Upper lobe of left lung (tissue), 6 donors: Measurements from ENCODE around the gene CEP78. TPM values are rescaled to one million over a fixed set of nuclear protein-coding genes. Genes with fewer than 3 reads are reported as not detected.
A peak's percentile ranks its signal among the peaks of the same experiment; 100 is the strongest.
"Not testable (repeated sequence)": the region's sequence is repeated elsewhere in the genome, so short reads cannot be mapped to it uniquely, and the experiment has no call there.

Experiments
- ATAC-seq, 2 donors: fragments of 200-7000 bp; cut with Tn5 transposase; one replicate each; pipeline ENCODE4 v1.9.1; 2022; ENCODE audit warnings: mild to moderate bottlenecking in 2 of 2, moderate library complexity in 2 of 2; ENCODE audit not compliant: low FRiP score in 2 of 2
- DNase-seq, 2 donors: peaks; one replicate each; pipeline ENCODE4 v3.0.0-alpha.2; 2019 to 2020
- H3K27ac ChIP-seq, 4 donors: fragments of 200-600 bp; sonication (generic); one replicate each; pipeline ENCODE4 v1.5.1; 2016 to 2019
- H3K27me3 ChIP-seq, 4 donors: fragments of 200-600 bp; sonication (generic); one replicate each; pipeline ENCODE4 v1.5.1; 2017 to 2019
- H3K36me3 ChIP-seq, 4 donors: fragments of 200-600 bp; sonication (generic); one replicate each; pipeline ENCODE4 v1.5.1; 2016 to 2019
- H3K4me1 ChIP-seq, 4 donors: fragments of 200-600 bp; sonication (generic); one replicate each; pipeline ENCODE4 v1.5.1; 2018 to 2019
- H3K4me3 ChIP-seq, 4 donors: fragments of 200-600 bp; sonication (generic); one replicate each; pipeline ENCODE4 v1.5.1; 2017 to 2019; ENCODE audit warnings: mild to moderate bottlenecking in 2 of 4, moderate library complexity in 1 of 4
- H3K9me3 ChIP-seq, 4 donors: fragments of 200-600 bp; sonication (generic); one replicate each; pipeline ENCODE4 v1.5.1; 2018 to 2019
- EP300 ChIP-seq, 4 donors: sonication (generic); formaldehyde crosslinking; IDR thresholded peaks; one replicate each; pipeline ENCODE4 v1.5.1; 2017; ENCODE audit warnings: antibody characterized with exemption in 4 of 4, control low read depth in 2 of 4
- POLR2A ChIP-seq, 4 donors: fragments of 450-650 bp; IDR thresholded peaks; one replicate each; pipeline ENCODE4 v1.5.1; 2016 to 2017; ENCODE audit warnings: antibody characterized with exemption in 4 of 4, mild to moderate bottlenecking in 2 of 4
- POLR2AphosphoS5 ChIP-seq, 2 donors: sonication (generic); formaldehyde crosslinking; IDR thresholded peaks; one replicate each; pipeline ENCODE4 v1.5.1; 2017; ENCODE audit warnings: antibody characterized with exemption in 2 of 2
- WGBS, 2 donors: methylation state at CpG; one replicate each; pipeline ENCODE4 v1.1.5; 2017 to 2018; 5-methylcytosine and 5-hydroxymethylcytosine counted together
- total RNA-seq, 6 donors: library from RNA; depleted of rRNA in 4 of 6; stranded (reverse); fragments of >200 nt in 4 of 6; gene quantifications; one replicate each; pipeline versions ENCODE4 v1.1.0 to v1.2.1, GENCODE V29; 2016 to 2021
- TF ChIP-seq, protein P1 (sequence below), 6 experiments: fragments of 450-650 bp in 4 of 6; fragments of 200-600 bp in 2 of 6; sonication (generic) in 2 of 6; IDR thresholded peaks; one replicate each; pipeline ENCODE4 v1.5.1; 2016 to 2019; ENCODE audit warnings: antibody characterized with exemption in 6 of 6
- donor health status: DM: no; HTN: no; CAD: no; lungs with moderate emphysema.
- donor health status: DM: no; HTN: yes; CAD: no; lungs with severe emphysema.

The CEP78 gene
- total RNA-seq, 6 donors from 2014 or later = 7.3 to 26.4 (median 11.9) TPM

DNA sequence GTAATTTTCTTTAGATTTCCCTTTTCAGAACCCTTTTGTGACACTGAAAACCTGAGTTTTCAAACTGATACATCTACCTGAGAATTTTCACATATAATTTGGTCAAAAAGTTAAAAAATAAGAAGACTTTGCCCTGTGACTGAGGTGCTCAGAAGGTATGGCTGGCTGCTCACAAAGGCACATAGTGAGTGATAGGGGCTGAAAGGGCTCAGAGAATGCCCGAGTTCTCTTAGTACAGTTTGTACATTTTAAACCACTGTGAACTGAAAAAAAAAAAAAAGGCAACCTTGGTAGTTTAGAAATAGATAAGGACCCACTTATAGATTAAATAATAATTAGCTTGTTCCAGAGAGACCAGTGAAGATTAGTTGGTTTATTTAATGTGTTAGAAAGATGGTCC lies 42.9 kb downstream of the CEP78 start:
- Histone ChIP-seq H3K9me3 (no peaks in the 10 kb centered on the region), H3K27me3 (no peaks in the 10 kb centered on the region), H3K4me1 (peaks cover 0 to 18% (median 10%) of the 10 kb centered on the region in 4 donors), H3K36me3 (no peaks in the 10 kb centered on the region), H3K4me3 (no peak overlapping the region), H3K27ac (no peak overlapping the region)
- 55 to 66% methylated on average over 1 of the region's 1 CpG for WGBS, 2 donors
- no peak for DNase-seq
- ATAC-seq = peak in 1 of 2 donors; percentile 61
- no peak for TF ChIP-seq EP300 (IDR thresholded peaks at IDR 0.05)
- TF ChIP-seq POLR2A (IDR thresholded peaks at IDR 0.05) = no peak
- TF ChIP-seq POLR2AphosphoS5 (IDR thresholded peaks at IDR 0.05) = no peak
- TF ChIP-seq, protein P1, sequence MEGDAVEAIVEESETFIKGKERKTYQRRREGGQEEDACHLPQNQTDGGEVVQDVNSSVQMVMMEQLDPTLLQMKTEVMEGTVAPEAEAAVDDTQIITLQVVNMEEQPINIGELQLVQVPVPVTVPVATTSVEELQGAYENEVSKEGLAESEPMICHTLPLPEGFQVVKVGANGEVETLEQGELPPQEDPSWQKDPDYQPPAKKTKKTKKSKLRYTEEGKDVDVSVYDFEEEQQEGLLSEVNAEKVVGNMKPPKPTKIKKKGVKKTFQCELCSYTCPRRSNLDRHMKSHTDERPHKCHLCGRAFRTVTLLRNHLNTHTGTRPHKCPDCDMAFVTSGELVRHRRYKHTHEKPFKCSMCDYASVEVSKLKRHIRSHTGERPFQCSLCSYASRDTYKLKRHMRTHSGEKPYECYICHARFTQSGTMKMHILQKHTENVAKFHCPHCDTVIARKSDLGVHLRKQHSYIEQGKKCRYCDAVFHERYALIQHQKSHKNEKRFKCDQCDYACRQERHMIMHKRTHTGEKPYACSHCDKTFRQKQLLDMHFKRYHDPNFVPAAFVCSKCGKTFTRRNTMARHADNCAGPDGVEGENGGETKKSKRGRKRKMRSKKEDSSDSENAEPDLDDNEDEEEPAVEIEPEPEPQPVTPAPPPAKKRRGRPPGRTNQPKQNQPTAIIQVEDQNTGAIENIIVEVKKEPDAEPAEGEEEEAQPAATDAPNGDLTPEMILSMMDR (IDR thresholded peaks at IDR 0.05) = no peak

DNA sequence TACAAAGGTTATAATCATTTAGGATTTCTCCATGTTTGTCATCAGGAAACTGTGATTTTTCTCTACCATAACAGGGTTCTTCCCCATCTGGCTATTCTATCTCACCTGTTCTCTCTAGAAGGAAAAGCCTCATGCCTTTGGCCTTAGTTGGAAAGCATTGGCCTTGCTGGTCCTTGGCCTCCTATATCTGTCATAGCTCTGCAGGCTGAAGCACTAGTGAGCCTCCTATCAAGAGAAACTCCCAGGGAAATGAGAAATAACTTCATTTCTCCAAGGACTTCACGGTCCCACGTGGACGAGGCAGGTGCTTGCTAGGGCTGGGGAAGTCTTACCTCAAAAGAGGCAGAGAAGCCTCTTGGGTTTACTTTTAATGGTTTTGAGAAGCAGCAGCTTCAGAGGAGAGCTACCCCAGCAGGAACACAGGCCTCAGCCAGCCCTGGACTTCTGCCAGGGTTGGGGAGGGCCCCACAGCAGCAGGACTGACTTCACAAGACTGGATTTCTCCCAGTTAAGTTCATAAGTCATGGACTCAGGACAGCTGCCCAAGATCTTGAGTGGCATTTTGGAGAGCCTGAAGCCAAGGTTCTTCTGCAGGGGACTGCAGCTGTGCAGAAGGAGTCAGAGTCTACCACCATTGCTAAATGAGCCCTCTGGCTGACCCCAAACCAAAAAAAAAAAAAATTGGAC lies 45.2 kb downstream of the CEP78 start:
- peak in 1 of 2 donors; percentile 82 for DNase-seq
- 34 to 69% methylated on average over 3 of the region's 3 CpGs for WGBS, 2 donors
- Histone ChIP-seq H3K27me3 (no peaks in the 10 kb centered on the region), H3K27ac (no peak overlapping the region), H3K4me1 (peaks cover 0 to 18% (median 10%) of the 10 kb centered on the region in 4 donors), H3K4me3 (no peak overlapping the region), H3K36me3 (no peaks in the 10 kb centered on the region), H3K9me3 (no peaks in the 10 kb centered on the region)
- TF ChIP-seq POLR2A (IDR thresholded peaks at IDR 0.05) (no peak), EP300 (IDR thresholded peaks at IDR 0.05) (no peak), POLR2AphosphoS5 (IDR thresholded peaks at IDR 0.05) (no peak)
- TF ChIP-seq, protein P1 (IDR thresholded peaks at IDR 0.05) = no peak
- ATAC-seq = peak; percentile 49 to 77

DNA sequence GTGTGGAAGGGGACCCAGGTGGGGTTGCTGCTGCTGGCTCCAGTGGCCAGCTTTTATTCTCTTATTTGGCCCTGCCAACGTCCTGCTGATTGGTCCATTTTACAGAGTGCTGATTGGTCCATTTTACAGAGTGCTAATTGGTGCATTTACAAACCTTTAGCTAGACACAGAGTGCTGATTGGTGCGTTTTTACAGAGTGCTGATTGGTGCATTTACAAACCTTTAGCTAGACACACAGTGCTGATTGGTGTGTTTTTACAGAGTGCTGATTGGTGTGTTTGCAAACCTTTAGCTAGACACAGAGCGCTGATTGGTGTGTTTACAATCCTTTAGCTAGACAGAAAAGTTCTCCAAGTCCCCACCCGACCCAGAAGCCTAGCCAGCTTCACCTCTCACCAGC lies 48.3 kb downstream of the CEP78 start:
- H3K27ac ChIP-seq, H3K27me3 ChIP-seq, H3K36me3 ChIP-seq, H3K9me3 ChIP-seq, DNase-seq, ATAC-seq, H3K4me3 ChIP-seq: not testable (repeated sequence)
- H3K4me1 ChIP-seq = peaks cover 0 to 10% (median 6%) of the 10 kb centered on the region in 4 donors
- 88 to 91% methylated on average over 4 of the region's 4 CpGs for WGBS, 2 donors

DNA sequence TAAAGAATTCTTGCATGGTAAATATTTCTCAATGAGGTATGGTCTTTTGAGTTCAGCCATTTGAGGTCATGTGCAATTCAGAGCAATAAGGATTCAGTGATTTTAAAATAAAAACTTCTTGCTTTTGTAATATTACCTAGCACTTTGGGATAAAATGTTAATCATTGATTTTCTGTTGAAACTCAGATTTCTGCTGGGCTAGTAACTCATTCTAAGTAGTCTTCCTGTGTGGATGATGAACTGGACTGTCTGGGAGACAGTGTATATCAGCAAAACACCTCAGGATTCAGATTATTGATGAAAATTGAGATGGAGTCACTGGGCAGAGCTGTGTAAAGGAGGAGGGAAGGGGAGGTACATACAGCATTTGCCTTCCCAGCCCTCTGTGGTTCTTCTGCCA lies 50.2 kb downstream of the CEP78 start:
- TF ChIP-seq EP300 (IDR thresholded peaks at IDR 0.05) (no peak), POLR2A (IDR thresholded peaks at IDR 0.05) (no peak), POLR2AphosphoS5 (IDR thresholded peaks at IDR 0.05) (no peak)
- TF ChIP-seq, protein P1 (IDR thresholded peaks at IDR 0.05) = no peak
- H3K27ac ChIP-seq = no peak overlapping the region
- H3K4me3 ChIP-seq = no peak overlapping the region
- H3K9me3 ChIP-seq = no peaks in the 10 kb centered on the region
- peaks cover 0 to 6% (median 3%) of the 10 kb centered on the region in 4 donors for H3K4me1 ChIP-seq
- no peaks in the 10 kb centered on the region for H3K36me3 ChIP-seq
- DNase-seq = no peak
- no peaks in the 10 kb centered on the region for H3K27me3 ChIP-seq
- ATAC-seq = no peak

DNA sequence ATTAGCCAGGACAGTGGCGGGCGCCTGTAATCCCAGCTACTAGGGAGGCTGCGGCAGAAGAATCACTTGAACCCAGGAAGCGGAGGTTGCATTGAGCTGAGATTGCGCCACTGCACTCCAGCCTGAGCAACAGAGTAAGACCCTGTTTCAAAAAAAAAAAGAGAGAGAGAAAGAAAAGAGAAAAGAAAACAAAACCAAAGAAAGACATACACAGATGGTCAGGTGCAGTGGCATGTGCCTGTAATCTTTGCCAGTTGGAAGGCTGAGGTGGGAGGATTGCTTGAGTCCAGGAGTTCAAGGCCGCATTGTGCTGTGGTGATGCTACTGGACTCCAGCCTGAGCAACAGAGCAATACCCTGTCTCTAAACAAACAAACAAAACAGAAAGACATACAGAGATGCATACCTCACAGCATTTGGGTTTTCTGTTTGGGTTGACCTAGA lies 51.1 kb downstream of the CEP78 start:
- Histone ChIP-seq H3K27ac (no peak overlapping the region), H3K4me3 (no peak overlapping the region), H3K27me3 (no peaks in the 10 kb centered on the region), H3K4me1 (peaks cover 0 to 1% (median 0%) of the 10 kb centered on the region in 4 donors), H3K9me3 (no peaks in the 10 kb centered on the region), H3K36me3 (no peaks in the 10 kb centered on the region)
- ATAC-seq = no peak
- no peak for DNase-seq
- WGBS, 2 donors = 92 to 93% methylated on average over 6 of the region's 6 CpGs
- TF ChIP-seq POLR2AphosphoS5 (IDR thresholded peaks at IDR 0.05) (no peak), EP300 (IDR thresholded peaks at IDR 0.05) (no peak), POLR2A (IDR thresholded peaks at IDR 0.05) (no peak)
- TF ChIP-seq, protein P1 (IDR thresholded peaks at IDR 0.05) = no peak
